ENCODE measurements around the gene ELAC1. TPM values are rescaled to one million over a fixed set of nuclear protein-coding genes. Genes with fewer than 3 reads are reported as not detected.
"Not testable (repeated sequence)": the region's sequence is repeated elsewhere in the genome, so short reads cannot be mapped to it uniquely, and the experiment has no call there.

Gene ELAC1
- total and polyA plus RNA-seq, 11 donors = 2.3 to 7.2 (median 4.0) TPM

DNA sequence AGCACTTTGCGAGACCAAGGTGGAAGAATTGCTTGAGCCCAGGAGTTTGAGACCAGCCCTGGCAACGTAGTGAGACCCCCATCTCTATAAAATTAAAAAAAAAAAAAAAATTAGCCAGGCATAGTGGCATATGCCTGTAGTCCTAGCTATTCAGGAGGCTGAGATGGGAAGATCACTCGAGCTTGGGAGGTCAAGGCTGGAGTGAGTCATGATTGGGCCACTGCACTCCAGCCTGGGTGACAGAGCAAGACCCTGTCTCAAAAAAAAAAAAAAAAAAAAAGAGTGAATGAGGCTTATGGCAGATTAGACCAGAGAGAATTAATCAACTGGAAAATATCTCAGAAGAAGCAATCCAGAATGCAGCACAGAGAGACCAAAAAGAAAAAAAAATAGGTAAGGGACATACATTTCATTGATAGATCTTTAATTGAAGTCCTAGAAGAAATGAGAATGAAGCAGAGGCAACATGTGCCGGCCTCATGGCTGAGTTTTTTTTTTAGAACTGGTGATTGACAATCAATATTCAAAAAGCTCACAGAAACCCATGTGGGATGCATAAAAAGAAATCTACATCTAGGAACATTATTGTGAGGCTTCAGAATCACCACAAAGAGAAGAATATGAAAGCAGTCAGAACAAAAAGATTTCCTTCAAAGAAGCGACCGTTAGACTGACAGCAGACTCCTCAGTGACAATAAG lies 32.2 kb upstream of the ELAC1 start:
- Histone ChIP-seq H3K4me3 (no peak overlapping the region), H3K27ac (no peak overlapping the region), H3K9me3 (no peaks in the 10 kb centered on the region), H3K27me3 (no peaks in the 10 kb centered on the region), H3K36me3 (peaks cover 0 to 42% (median 14%) of the 10 kb centered on the region in 9 donors), H3K4me1 (no peaks in the 10 kb centered on the region)
- TF ChIP-seq, protein P1, sequence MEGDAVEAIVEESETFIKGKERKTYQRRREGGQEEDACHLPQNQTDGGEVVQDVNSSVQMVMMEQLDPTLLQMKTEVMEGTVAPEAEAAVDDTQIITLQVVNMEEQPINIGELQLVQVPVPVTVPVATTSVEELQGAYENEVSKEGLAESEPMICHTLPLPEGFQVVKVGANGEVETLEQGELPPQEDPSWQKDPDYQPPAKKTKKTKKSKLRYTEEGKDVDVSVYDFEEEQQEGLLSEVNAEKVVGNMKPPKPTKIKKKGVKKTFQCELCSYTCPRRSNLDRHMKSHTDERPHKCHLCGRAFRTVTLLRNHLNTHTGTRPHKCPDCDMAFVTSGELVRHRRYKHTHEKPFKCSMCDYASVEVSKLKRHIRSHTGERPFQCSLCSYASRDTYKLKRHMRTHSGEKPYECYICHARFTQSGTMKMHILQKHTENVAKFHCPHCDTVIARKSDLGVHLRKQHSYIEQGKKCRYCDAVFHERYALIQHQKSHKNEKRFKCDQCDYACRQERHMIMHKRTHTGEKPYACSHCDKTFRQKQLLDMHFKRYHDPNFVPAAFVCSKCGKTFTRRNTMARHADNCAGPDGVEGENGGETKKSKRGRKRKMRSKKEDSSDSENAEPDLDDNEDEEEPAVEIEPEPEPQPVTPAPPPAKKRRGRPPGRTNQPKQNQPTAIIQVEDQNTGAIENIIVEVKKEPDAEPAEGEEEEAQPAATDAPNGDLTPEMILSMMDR (IDR thresholded peaks at IDR 0.05) = no peak
- TF ChIP-seq POLR2A (IDR thresholded peaks at IDR 0.05) = no peak
- no peak for DNase-seq
- no peak for ATAC-seq
- intact Hi-C loops (cut with DNase I) = no loop called here
- 95 to 98% (median 96%) methylated on average over 6 of the region's 6 CpGs for WGBS, 4 donors

DNA sequence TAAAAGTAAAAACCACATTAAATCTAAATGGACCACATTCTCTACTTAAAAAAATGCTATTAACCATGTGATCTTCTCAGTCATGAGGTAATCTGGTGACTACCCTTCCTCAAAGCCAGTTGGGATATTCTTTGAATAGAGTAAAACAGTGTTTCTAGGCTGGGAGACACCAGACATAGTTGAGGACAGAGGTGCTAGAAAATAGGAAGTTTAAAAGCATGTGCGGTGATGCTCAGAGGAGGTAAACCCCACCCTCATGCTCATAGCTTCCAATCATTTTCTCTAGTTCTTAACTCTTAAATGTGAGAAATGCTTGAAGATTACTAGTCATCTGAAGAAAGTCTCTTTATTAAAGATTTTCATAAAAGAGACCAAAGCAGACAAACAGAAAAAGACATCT lies 30.7 kb upstream of the ELAC1 start:
- H3K27ac ChIP-seq = no peak overlapping the region
- H3K9me3 ChIP-seq = no peaks in the 10 kb centered on the region
- no peaks in the 10 kb centered on the region for H3K4me1 ChIP-seq
- H3K27me3 ChIP-seq = no peaks in the 10 kb centered on the region
- H3K36me3 ChIP-seq = peaks cover 0 to 49% (median 23%) of the 10 kb centered on the region in 9 donors
- no peak overlapping the region for H3K4me3 ChIP-seq
- ATAC-seq (no peak), DNase-seq (no peak)
- intact Hi-C loops (cut with DNase I) = no loop called here
- WGBS, 4 donors = 94 to 100% (median 96%) methylated on average over 1 of the region's 1 CpG
- TF ChIP-seq POLR2A (IDR thresholded peaks at IDR 0.05) = no peak
- TF ChIP-seq, protein P1 (IDR thresholded peaks at IDR 0.05) = no peak

DNA sequence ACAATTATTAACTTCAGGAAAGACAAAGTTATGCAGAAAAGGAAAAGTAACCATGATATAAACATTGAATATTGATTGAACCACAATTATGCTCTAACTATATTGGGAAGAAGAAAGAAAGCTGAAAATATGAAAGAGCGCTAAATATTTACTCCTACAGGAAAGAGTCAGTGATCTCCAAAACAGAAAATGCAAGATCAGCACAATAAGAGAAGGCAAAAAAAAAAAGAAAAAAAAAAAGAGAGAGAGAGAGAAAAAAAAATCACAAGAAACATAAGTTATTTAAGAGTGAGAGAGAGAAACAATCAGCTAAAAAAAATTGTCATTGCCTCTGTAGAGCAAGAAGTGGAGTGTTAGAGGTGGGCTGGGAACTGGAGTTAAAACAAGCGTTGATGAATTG lies 28.9 kb upstream of the ELAC1 start:
- TF ChIP-seq, protein P1 (IDR thresholded peaks at IDR 0.05) = no peak
- no peak for TF ChIP-seq POLR2A (IDR thresholded peaks at IDR 0.05)
- H3K4me1 ChIP-seq = peaks cover 0 to 4% (median 0%) of the 10 kb centered on the region in 12 donors
- ATAC-seq (no peak), DNase-seq (no peak)
- H3K4me3 ChIP-seq = no peak overlapping the region
- WGBS, 4 donors = 95 to 99% (median 97%) methylated on average over 2 of the region's 2 CpGs
- H3K9me3 ChIP-seq = no peaks in the 10 kb centered on the region
- H3K27me3 ChIP-seq = no peaks in the 10 kb centered on the region
- H3K36me3 ChIP-seq = peaks cover 0 to 49% (median 18%) of the 10 kb centered on the region in 9 donors
- no peak overlapping the region for H3K27ac ChIP-seq
- intact Hi-C loops (cut with DNase I) = no loop called here

DNA sequence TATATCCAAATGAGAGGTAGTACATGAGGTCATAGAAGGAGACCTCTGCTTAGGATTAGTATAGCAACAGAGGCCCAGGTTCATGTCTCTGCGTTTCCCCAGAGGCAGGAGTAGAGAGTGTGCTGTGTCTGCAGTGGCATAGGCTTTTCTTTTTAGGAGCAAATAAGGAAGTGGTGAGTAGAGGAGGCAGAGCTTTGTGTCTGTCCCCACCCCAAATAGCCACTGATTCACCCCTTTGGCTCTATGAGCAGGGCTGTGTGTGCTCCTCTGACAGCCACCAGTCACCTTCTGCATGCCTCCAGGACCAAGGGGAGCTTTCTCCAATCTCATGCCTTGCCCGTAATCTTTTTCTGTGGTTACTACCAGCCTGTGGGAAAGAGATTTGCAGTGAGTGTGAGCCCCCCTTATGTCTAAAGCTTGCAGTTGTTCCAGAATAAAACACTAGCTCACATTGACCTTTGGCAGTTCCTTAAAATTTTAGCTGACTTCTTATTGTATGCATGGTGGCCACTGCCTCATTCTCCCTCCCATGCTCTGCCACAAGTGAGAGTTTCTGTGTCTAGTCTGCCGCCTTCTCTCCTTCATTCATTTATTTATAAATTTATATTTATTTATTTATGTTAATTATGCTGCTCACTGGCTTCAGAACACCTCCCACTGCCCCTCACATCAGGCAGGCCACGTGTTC lies 23.5 kb upstream of the ELAC1 start:
- TF ChIP-seq, protein P1 (IDR thresholded peaks at IDR 0.05) = no peak
- TF ChIP-seq POLR2A (IDR thresholded peaks at IDR 0.05) = no peak
- Histone ChIP-seq H3K27ac (peak overlapping the region in 1 of 12 donors; percentile 32), H3K36me3 (peaks cover 0 to 70% (median 33%) of the 10 kb centered on the region in 9 donors), H3K4me1 (peaks cover 0 to 4% (median 0%) of the 10 kb centered on the region in 12 donors), H3K9me3 (no peaks in the 10 kb centered on the region), H3K27me3 (no peaks in the 10 kb centered on the region), H3K4me3 (no peak overlapping the region)
- ATAC-seq = peak in 3 of 4 donors; percentile 61 to 88 (median 72)
- intact Hi-C loops (cut with DNase I) = no loop called here
- WGBS, 4 donors = 89 to 92% (median 90%) methylated on average over 4 of the region's 4 CpGs
- no peak for DNase-seq

DNA sequence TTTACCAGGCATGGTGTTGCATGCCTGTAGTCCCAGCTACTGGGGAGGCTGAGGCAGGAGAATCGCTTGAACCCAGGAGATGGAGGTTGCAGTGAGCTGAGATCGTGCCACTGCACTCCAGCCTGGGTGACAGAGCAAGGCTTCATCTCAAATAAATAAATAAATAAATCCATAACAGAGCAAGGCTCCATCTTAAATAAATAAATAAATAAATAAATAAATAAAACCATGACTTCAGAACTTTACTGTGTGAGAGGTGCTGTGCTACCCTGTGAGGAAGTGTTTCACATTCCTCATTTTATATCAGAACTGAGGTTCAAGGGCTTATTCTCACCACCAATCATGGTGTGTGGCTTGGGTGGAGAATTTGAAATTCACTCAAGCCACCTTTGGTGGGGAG lies 21.9 kb upstream of the ELAC1 start:
- H3K27ac ChIP-seq; H3K9me3 ChIP-seq; H3K4me1 ChIP-seq; DNase-seq; intact Hi-C loops (cut with DNase I); H3K27me3 ChIP-seq; ATAC-seq; H3K4me3 ChIP-seq: not testable (repeated sequence)
- WGBS, 4 donors = 96 to 99% (median 98%) methylated on average over 2 of the region's 2 CpGs
- H3K36me3 ChIP-seq = peaks cover 0 to 57% (median 24%) of the 10 kb centered on the region in 9 donors

All from heart left ventricle (tissue), 16 donors.